Measurements from ENCODE around the gene TMUB2. TPM values are rescaled to one million over a fixed set of nuclear protein-coding genes. Genes with fewer than 3 reads are reported as not detected.

Gene TMUB2
- polyA plus RNA-seq, 1 of the 3 experiments (the other 2 are of a cell fraction): 49.5 TPM

DNA sequence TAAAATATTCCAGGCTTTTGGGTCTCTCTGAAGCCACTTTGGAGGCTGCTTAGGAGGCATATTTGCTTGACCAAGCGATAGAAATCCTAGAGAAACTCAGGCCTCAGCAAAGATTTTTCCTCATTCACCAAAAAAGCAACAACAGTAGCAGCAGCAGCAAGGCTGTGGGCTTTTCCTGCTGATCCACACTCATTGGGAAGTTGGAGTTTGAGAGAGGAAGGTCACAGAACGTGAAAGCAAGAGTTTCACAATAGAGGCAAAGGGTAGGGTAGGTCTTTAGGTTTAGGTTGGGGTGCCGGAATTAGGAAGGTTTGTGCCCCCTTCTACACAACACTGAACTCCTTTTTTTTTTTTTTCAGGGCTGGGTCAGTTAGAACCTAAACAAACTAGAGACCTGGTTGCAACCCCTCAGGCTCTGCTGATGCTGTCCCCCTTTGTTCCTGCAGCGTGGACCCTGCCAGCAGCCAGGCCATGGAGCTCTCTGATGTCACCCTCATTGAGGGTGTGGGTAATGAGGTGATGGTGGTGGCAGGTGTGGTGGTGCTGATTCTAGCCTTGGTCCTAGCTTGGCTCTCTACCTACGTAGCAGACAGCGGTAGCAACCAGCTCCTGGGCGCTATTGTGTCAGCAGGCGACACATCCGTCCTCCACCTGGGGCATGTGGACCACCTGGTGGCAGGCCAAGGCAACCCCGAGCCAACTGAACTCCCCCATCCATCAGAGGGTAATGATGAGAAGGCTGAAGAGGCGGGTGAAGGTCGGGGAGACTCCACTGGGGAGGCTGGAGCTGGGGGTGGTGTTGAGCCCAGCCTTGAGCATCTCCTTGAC lies 2.0 kb downstream of the TMUB2 start:
- ChIA-PET POLR2A (no interaction called here), CTCF (interaction anchor here (0.6 to 1.4 kb wide), 2 partner anchors 10 to 30 kb away, joined by 3 read pairs; no protein-coding TSS in a partner anchor)
- peak overlapping the region; percentile 83 for H3K4me2 ChIP-seq
- H3K36me3 ChIP-seq (replicated peaks in 1 of 2; ENCODE audit: control insufficient read depth in 1 of 2, insufficient read depth in 2 of 2, low read length in 1 of 2): peaks cover 15 to 33% of the 10 kb centered on the region in 2 experiments
- H2AFZ ChIP-seq (ENCODE audit: low read depth): no peak overlapping the region
- peak overlapping the region in 1 of 2 experiments; percentile 80; a peak in 2 of 4 replicates for H3K4me3 ChIP-seq (ENCODE audit: low read depth in 2 of 2, low read length in 1 of 2)
- H3K9me3 ChIP-seq: no peaks in the 10 kb centered on the region
- DNase-seq: no peak
- peaks cover 57% of the 10 kb centered on the region for H3K79me2 ChIP-seq (ENCODE audit: insufficient read depth)
- H3F3A ChIP-seq (replicated peaks; ENCODE audit: insufficient read depth): peaks cover 31% of the 10 kb centered on the region
- TF ChIP-seq REST (IDR thresholded peaks at IDR 0.05; ENCODE audit: low read depth, low read length): no peak
- TF ChIP-seq MEF2A (IDR thresholded peaks at IDR 0.05; ENCODE audit: borderline replicate concordance, low read depth): no peak
- TF ChIP-seq RXRA (IDR thresholded peaks at IDR 0.05; ENCODE audit: borderline replicate concordance, low read depth): no peak
- no peak for TF ChIP-seq TEAD4 (IDR thresholded peaks at IDR 0.05; ENCODE audit: borderline replicate concordance, insufficient read depth)
- TF ChIP-seq MXI1 (IDR thresholded peaks at IDR 0.05; ENCODE audit: low read depth, low read length): no peak
- TF ChIP-seq, protein P1, sequence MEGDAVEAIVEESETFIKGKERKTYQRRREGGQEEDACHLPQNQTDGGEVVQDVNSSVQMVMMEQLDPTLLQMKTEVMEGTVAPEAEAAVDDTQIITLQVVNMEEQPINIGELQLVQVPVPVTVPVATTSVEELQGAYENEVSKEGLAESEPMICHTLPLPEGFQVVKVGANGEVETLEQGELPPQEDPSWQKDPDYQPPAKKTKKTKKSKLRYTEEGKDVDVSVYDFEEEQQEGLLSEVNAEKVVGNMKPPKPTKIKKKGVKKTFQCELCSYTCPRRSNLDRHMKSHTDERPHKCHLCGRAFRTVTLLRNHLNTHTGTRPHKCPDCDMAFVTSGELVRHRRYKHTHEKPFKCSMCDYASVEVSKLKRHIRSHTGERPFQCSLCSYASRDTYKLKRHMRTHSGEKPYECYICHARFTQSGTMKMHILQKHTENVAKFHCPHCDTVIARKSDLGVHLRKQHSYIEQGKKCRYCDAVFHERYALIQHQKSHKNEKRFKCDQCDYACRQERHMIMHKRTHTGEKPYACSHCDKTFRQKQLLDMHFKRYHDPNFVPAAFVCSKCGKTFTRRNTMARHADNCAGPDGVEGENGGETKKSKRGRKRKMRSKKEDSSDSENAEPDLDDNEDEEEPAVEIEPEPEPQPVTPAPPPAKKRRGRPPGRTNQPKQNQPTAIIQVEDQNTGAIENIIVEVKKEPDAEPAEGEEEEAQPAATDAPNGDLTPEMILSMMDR (IDR thresholded peaks at IDR 0.05): no peak
- TF ChIP-seq CHD2 (IDR thresholded peaks at IDR 0.05; ENCODE audit: low read length, partially characterized antibody): no peak
- TF ChIP-seq FOXM1 (IDR thresholded peaks at IDR 0.05; ENCODE audit: low read depth): no peak
- H3K9ac ChIP-seq: peak overlapping the region; percentile 93; the same call in 1 of the 2 replicates
- no peak overlapping the region for H3K27ac ChIP-seq (ENCODE audit: low read depth in 2 of 2, low read length in 1 of 2)
- 94% methylated on average over 12 of the region's 12 CpGs for WGBS (ENCODE audit: low lambda C conversion rate)
- H4K20me1 ChIP-seq (ENCODE audit: insufficient read depth): peaks cover 5% of the 10 kb centered on the region; the same call in 1 of the 2 replicates
- no peaks in the 10 kb centered on the region for H3K27me3 ChIP-seq (ENCODE audit: insufficient read depth)
- H3K4me1 ChIP-seq (ENCODE audit: control insufficient read depth in 1 of 2, insufficient read depth in 2 of 2, low read depth in 1 of 2, low read length in 1 of 2): peaks cover 8 to 16% of the 10 kb centered on the region in 2 experiments; a peak in 2 of 4 replicates
- no peaks in the 10 kb centered on the region for H3K9me2 ChIP-seq

- Histone ChIP-seq H3K9ac (no peak overlapping the region), H3K27me3 (ENCODE audit: insufficient read depth) (no peaks in the 10 kb centered on the region), H3F3A (replicated peaks; ENCODE audit: insufficient read depth) (peaks cover 27% of the 10 kb centered on the region), H3K4me3 (ENCODE audit: low read depth in 2 of 2, low read length in 1 of 2) (no peak overlapping the region), H3K4me2 (no peak overlapping the region), H3K9me3 (no peaks in the 10 kb centered on the region), H4K20me1 (ENCODE audit: insufficient read depth) (peaks cover 2% of the 10 kb centered on the region; the same call in 1 of the 2 replicates), H3K9me2 (no peaks in the 10 kb centered on the region), H2AFZ (ENCODE audit: low read depth) (no peak overlapping the region), H3K79me2 (ENCODE audit: insufficient read depth) (peaks cover 47% of the 10 kb centered on the region), H3K36me3 (replicated peaks in 1 of 2; ENCODE audit: control insufficient read depth in 1 of 2, insufficient read depth in 2 of 2, low read length in 1 of 2) (peaks cover 23 to 50% of the 10 kb centered on the region in 2 experiments), H3K4me1 (ENCODE audit: control insufficient read depth in 1 of 2, insufficient read depth in 2 of 2, low read depth in 1 of 2, low read length in 1 of 2) (peaks cover 1 to 13% of the 10 kb centered on the region in 2 experiments; a peak in 2 of 4 replicates), H3K27ac (ENCODE audit: low read depth in 2 of 2, low read length in 1 of 2) (no peak overlapping the region; a peak in 1 of 4 replicates)
- 94% methylated on average over 10 of the region's 10 CpGs for WGBS (ENCODE audit: low lambda C conversion rate)
- TF ChIP-seq, protein P2, sequence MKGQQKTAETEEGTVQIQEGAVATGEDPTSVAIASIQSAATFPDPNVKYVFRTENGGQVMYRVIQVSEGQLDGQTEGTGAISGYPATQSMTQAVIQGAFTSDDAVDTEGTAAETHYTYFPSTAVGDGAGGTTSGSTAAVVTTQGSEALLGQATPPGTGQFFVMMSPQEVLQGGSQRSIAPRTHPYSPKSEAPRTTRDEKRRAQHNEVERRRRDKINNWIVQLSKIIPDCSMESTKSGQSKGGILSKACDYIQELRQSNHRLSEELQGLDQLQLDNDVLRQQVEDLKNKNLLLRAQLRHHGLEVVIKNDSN (IDR thresholded peaks at IDR 0.05; ENCODE audit: borderline replicate concordance, low read depth): no peak
- no peak for TF ChIP-seq YY1 (IDR thresholded peaks at IDR 0.05; ENCODE audit: low read depth)
- no peak for TF ChIP-seq POLR2AphosphoS5 (IDR thresholded peaks at IDR 0.05; ENCODE audit: low read depth, low read length)
- 0 out of 2 replicates have a peak, but pooled peaks have one; percentile 9 for TF ChIP-seq JUND (IDR thresholded peaks at IDR 0.05)
- ChIA-PET CTCF (interaction anchor here (0.9 kb wide), 1 partner anchor 161 kb away, joined by 3 read pairs; no protein-coding TSS in a partner anchor), POLR2A (no interaction called here)
- no peak for DNase-seq
Observed at GRCh38 chr17:44190481-44190880, 3.7 kb downstream of the TMUB2 start.
